GM19438 (cell line): ENCODE data around the gene NDUFS8.

Source experiments
- ATAC-seq: cut with Tn5 transposase; IDR thresholded peaks from one replicate; pipeline ENCODE4 v1.9.1; 2021; ENCODE audit warnings: low read depth; ENCODE audit not compliant: unreplicated experiment

Gene NDUFS8

GRCh38 chr11:68074584-68075352, 44.3 kb downstream of the NDUFS8 start:
- no peak for ATAC-seq

- ATAC-seq: no peak
Measured at GRCh38 chr11:68076371-68077042, 46.0 kb downstream of the NDUFS8 start.

- ATAC-seq: no peak
Measured at GRCh38 chr11:68077617-68078582, 47.4 kb downstream of the NDUFS8 start.

DNA sequence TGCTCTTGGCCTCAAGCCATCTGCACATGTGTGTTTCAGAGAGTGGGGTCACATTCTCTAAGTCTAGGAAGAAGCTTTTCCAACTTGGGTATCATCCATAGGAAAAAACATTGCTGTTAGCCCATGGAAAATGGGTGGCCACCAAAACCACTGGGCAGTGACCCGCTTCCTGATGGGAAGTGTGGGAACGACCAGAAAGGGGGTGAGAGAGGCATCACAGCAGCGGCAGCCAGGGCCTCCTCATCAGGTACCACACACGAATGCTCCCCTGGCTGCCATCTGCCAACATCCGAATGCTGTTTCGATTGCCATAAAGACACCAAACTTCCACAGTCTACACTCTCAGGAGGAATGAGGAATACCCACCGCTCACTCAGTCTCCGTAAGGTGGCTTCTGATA, 50.4 kb downstream of the NDUFS8 start:
- ATAC-seq: no peak

DNA sequence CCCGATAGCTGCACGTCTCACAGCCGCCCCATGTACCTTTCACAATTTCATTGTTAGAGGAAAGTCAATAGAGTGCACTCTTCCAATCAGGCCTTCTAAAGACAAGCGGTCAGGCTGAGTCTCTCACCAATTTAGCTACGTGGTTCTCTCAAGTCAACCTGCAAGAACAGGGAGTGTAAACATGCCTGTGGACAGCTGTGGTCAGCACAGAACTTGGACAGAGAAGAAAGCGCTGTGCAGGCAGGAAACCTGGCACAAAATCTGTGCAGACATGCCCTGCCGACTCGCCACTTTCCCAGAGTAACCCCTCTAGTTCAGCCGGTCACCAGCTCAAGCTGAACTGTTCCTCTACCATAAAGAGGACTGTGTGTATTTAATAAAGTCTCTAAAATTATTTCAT, 51.2 kb downstream of the NDUFS8 start:
- no peak for ATAC-seq

DNA sequence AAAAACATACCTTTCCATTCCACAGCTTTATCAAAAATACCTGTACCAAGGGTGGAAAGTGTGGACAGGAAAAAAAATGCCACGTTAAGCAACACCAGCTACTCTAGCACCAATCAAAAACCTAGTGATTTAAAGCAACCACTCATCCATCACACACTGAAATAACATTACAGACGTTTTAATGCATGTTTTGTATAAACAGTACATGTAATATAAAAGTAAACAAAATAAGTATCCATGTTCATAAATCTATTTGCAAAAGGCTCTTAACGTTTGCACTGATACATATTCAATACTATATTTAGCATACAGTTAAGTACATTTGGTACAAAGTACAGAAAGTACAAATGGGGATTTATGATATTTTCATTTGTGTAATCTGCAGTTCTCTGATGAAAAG, 52.0 kb downstream of the NDUFS8 start:
- no peak for ATAC-seq

DNA sequence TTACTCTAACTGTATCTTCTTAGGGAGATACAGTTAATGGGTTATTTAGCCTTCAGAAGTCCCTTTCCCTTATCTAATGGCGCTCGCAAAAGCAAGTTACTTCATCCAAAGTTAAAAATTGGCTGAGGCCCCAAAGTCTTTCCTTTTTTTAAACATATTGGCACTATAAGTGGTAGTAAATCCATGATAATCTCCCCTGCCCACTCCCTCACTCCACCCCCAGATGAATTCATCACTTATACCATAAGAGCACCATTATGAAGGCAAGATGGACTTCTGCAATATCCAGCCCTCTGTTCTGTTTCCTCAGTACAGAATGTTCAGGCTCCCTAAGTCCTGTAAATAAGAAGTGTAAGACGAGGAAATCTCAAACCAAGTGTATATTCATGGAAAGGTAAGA, 53.0 kb downstream of the NDUFS8 start:
- no peak for ATAC-seq
